ENCODE data around the gene TAPBP.

DNA sequence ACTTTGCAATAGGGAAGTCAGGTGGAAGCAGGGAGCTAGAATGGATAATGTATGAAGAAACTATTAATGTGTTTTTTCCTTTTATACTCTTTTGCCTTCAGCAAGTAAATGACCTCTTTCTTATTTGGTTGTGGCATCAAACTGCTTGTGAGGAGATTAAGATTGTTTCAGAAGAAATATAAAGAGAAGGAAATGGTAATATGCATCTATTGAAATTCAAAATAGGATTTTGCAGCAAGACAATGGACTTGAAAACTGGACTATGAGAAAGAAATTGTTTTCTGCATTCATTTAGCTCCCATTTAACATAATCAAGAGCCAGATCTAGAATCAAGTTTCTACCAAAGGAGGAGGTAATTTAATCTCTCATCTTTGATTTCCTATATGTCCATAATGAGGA is 45.5 kb upstream of the TAPBP start:
- TF ChIP-seq CTCF (IDR thresholded peaks at IDR 0.05) (no peak), POLR2A (IDR thresholded peaks at IDR 0.05) (no peak)
